SKM-1 treated with dmso at 0.1 percent for 144 hours (cell line): ENCODE results near the gene HOXA5.

Source experiments
- DNase-seq: peaks from one replicate; lab custom pipeline; 2025; ENCODE audit not compliant: unreplicated experiment; lab: John Stamatoyannopoulos, UW

Gene HOXA5

GRCh38 chr7:27160546-27161213 is 17.2 kb upstream of the HOXA5 start:
- peak; percentile 66 for DNase-seq

GRCh38 chr7:27160145-27160545 is 16.7 kb upstream of the HOXA5 start:
- no peak for DNase-seq

- no peak for DNase-seq
Observed at GRCh38 chr7:27159266-27160144, 16.0 kb upstream of the HOXA5 start.

GRCh38 chr7:27158436-27159265 is 15.2 kb upstream of the HOXA5 start:
- no peak for DNase-seq

GRCh38 chr7:27157702-27158431 is 14.4 kb upstream of the HOXA5 start:
- no peak for DNase-seq

- DNase-seq = no peak
Observed at GRCh38 chr7:27156916-27157701, 13.6 kb upstream of the HOXA5 start.

DNA sequence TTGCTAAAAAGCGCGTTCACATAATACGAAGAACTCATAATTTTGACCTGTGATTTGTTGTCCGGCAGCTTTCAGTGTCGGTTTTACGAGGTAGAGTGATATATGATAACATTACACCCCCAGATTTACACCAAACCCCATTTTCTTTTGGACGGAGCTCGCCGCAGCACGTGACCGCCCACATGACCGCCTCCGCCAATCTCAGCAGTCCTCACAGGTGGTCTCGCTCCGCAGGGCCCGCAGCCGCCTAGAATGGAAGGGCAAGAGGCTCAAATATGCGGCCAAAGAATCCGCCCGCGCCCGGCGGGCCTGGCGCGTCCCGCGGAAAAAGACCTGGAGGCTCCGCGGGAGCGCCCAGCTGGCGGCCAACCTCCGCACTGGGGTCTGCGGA is 13.0 kb upstream of the HOXA5 start, which contains the start of gene HOXA7:
Gene HOXA7, minus strand, starts transcription at position 168 of the 391 bp plus-strand sequence. Its CDS starts 130 bp downstream, at position 38.
- peak; percentile 48 for DNase-seq

GRCh38 chr7:27155816-27156507 is 12.5 kb upstream of the HOXA5 start:
- no peak for DNase-seq

- DNase-seq = no peak
Observed at GRCh38 chr7:27154901-27155815, 11.7 kb upstream of the HOXA5 start.

- no peak for DNase-seq
Observed at GRCh38 chr7:27154369-27154768, 10.9 kb upstream of the HOXA5 start.

DNA sequence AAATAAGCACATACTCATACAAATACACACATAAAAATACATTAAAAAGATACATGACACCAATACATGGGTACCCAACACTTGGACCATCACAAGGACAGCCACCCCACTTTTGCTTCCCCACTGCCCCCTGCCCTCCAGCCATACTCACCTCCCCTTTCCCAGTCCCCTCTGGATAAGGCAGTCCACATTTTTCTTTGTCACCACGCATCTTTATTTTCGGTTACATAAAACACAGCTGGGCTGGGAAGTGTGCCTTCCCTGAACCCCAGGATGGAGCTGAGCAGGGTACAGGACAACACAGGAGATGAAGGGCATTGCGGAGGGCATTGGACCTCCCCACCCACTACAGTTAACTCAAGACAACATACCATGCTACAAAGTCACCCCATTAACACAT is 10.0 kb upstream of the HOXA5 start:
- DNase-seq = no peak

- DNase-seq = no peak
Observed at GRCh38 chr7:27152816-27153442, 9.4 kb upstream of the HOXA5 start.

DNA sequence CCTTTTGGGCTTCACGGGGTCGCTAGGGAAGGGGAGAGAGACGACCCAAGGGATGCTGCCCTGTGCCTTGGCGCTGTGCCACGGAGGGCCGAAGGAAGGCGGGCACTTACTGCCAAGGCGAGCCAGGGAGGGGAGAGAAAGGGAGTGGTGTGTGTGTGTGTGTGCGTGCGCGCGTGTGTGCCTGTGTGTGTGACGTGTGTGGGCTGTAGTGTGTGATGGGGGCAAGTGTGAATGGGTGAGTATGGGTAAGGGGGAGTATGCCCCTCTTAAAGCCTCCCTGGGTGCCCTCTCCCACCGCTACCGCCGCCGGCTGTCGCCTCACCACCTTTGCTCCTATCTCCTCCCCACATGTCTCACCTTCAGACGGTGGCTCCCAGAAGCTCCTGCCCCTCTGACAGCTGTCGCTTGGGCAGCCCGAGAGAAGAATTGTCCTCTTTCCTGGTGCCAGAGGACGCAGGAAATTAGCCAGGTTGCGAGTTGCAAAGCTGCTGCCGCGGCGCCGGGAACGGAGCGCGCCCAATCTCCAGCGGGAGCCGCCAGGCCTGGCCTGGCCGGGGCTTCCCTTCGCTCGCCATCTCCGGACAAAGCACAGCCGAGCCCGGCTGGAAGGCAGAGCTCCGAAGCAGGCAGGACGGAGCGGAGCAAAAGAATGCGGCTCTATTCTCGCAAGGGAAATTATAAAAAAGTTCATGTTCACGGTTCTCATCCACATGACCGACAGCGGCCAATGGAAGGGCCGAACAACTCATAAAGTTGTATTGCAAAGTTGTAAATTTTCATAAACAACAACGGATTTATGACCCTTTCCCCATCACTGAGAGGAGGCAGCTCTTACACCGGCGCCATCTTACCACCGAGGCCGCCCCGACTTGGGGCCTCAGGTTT is 8.7 kb upstream of the HOXA5 start, which contains the start of gene HOXA3:
Gene HOXA3, minus strand, starts transcription at position 653 of the 885 bp plus-strand sequence. CDS start 41,943 bp downstream, outside the sequence.
- no peak for DNase-seq

DNA sequence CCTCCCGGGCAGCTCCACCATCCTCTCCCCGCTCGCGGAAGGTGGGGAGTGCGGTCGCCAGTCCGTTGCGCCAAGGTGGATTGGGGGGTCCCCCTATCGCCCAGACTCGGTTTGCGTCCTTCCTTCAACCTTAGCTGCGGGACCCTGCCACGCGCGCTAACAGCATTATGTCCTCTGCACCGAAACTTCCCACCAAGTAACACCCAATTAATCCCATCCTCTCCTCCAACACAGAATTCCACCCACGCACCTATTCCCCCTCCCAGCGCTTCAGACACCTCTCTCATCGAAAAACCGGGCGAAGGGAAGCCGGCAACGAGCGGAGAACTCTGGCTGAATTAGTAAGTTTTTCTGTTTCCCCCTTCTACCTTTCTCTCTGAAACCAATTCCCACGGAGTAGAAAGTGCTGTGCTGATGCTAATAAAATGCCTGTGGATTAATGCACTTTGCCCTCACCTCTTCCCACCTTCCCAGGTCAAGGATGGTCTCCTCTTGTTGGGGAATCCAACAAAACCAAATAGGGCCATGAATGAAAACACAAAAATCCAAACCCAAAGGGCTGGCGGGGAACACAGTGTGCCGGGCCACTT is 8.0 kb upstream of the HOXA5 start:
- DNase-seq = no peak

DNA sequence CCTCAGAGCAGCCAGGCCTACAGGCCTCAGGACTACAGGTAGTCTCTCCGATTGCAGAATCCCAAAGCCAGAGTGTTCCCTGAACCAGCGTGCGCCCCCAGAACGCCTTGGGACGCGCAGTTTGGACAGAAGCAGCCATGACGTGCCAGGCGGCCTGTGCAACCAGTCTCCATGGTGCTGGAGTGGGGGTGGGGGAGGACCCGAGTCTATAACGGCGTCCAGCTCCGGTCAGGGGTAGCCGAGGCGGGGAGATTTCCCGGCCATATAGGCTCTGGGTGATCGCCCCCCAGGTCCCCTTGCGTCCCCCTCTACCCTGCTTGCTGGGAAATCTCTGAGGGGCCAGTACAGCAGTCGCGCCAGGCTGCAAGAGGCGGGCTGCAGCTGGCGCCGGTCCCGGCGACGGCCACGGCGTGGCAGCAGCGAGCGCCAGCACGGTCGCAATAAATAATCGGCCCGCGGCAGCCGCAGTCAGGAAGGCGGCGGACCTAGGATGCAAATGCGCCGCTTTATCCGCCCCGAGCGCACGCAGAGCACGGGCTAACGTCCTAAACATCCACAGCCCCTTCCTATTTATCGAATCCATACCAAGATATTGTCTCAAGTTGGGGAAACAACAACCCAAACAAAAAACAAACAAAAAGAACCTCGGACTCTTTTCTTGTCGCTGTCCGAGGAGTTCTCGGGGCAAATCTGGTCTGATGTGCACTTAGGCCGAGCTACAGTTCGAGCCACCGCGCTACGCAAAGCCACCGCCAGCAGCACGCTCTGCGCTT is 7.3 kb upstream of the HOXA5 start:
- peak; percentile 75 for DNase-seq
